Measurements from ENCODE around the gene KATNB1.

DNA sequence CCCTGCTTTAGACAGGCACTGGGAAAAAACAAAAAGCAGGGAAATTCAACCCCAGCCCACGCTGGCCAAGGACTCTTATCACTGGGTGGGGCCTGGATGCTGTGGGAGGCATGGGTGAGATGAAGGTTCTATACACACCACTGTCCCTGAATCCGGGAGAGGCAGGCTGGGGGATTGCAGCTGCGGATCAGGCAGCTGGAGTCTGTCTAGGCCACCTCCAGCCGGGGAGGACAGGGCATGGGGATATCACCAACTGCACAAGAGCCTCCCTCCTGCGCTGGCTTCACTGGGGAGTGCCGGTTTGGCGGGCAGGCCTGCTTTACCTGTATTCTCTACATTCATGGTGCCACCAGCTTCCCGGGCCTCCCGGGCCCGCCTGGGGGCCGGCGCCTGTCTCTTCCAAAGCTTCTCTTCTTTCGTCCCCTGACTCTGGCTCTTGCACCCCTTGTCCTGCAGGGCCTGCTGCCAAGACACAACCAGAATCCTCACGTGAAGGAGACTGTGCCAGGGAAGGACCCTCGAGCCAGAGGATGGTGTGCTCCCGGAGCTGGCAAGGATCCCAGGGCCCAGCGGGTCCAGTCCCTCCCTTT lies 52.8 kb downstream of the KATNB1 start:
- TF ChIP-seq ZFP3 (CRISPR knock-in tag; IDR thresholded peaks at IDR 0.05) (no peak), ZNF565 (CRISPR knock-in tag; conservative IDR thresholded peaks at IDR 0.05; ENCODE audit: low read depth) (no peak), ZNF8 (CRISPR knock-in tag; IDR thresholded peaks at IDR 0.05) (no peak), GLIS3 (CRISPR knock-in tag; IDR thresholded peaks at IDR 0.05) (no peak), ISL1 (CRISPR knock-in tag; IDR thresholded peaks at IDR 0.05) (no peak), ESRRG (CRISPR knock-in tag; IDR thresholded peaks at IDR 0.05) (no peak), ZFP30 (CRISPR knock-in tag; IDR thresholded peaks at IDR 0.05) (no peak), PPARA (CRISPR knock-in tag; IDR thresholded peaks at IDR 0.05; ENCODE audit: borderline replicate concordance) (no peak)
- TF ChIP-seq, protein P1, sequence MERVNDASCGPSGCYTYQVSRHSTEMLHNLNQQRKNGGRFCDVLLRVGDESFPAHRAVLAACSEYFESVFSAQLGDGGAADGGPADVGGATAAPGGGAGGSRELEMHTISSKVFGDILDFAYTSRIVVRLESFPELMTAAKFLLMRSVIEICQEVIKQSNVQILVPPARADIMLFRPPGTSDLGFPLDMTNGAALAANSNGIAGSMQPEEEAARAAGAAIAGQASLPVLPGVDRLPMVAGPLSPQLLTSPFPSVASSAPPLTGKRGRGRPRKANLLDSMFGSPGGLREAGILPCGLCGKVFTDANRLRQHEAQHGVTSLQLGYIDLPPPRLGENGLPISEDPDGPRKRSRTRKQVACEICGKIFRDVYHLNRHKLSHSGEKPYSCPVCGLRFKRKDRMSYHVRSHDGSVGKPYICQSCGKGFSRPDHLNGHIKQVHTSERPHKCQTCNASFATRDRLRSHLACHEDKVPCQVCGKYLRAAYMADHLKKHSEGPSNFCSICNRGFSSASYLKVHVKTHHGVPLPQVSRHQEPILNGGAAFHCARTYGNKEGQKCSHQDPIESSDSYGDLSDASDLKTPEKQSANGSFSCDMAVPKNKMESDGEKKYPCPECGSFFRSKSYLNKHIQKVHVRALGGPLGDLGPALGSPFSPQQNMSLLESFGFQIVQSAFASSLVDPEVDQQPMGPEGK (CRISPR knock-in tag; IDR thresholded peaks at IDR 0.05; ENCODE audit: borderline replicate concordance), result no peak
- TF ChIP-seq, protein P2, sequence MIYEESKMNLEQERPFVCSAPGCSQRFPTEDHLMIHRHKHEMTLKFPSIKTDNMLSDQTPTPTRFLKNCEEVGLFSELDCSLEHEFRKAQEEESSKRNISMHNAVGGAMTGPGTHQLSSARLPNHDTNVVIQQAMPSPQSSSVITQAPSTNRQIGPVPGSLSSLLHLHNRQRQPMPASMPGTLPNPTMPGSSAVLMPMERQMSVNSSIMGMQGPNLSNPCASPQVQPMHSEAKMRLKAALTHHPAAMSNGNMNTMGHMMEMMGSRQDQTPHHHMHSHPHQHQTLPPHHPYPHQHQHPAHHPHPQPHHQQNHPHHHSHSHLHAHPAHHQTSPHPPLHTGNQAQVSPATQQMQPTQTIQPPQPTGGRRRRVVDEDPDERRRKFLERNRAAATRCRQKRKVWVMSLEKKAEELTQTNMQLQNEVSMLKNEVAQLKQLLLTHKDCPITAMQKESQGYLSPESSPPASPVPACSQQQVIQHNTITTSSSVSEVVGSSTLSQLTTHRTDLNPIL (CRISPR knock-in tag; IDR thresholded peaks at IDR 0.05; ENCODE audit: low read depth), result no peak
- TF ChIP-seq, protein P3, sequence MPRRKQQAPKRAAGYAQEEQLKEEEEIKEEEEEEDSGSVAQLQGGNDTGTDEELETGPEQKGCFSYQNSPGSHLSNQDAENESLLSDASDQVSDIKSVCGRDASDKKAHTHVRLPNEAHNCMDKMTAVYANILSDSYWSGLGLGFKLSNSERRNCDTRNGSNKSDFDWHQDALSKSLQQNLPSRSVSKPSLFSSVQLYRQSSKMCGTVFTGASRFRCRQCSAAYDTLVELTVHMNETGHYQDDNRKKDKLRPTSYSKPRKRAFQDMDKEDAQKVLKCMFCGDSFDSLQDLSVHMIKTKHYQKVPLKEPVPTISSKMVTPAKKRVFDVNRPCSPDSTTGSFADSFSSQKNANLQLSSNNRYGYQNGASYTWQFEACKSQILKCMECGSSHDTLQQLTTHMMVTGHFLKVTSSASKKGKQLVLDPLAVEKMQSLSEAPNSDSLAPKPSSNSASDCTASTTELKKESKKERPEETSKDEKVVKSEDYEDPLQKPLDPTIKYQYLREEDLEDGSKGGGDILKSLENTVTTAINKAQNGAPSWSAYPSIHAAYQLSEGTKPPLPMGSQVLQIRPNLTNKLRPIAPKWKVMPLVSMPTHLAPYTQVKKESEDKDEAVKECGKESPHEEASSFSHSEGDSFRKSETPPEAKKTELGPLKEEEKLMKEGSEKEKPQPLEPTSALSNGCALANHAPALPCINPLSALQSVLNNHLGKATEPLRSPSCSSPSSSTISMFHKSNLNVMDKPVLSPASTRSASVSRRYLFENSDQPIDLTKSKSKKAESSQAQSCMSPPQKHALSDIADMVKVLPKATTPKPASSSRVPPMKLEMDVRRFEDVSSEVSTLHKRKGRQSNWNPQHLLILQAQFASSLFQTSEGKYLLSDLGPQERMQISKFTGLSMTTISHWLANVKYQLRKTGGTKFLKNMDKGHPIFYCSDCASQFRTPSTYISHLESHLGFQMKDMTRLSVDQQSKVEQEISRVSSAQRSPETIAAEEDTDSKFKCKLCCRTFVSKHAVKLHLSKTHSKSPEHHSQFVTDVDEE (CRISPR knock-in tag; IDR thresholded peaks at IDR 0.05), result no peak
